OCI-LY7 (cell line): ENCODE results near the gene AKT2. TPM values are rescaled to one million over a fixed set of nuclear protein-coding genes. Genes with fewer than 3 reads are reported as not detected.

Experiments
- BruUV-seq: library from RNA; stranded (reverse); fragments of 400-500 nt; replicated peaks from 2 replicates; lab custom pipeline; 2021; lab: Mats Ljungman, UMichigan
- CTCF ChIA-PET: fragments of 300-600 bp; sonication (Branson Sonifier 250); formaldehyde crosslinking; loops from one replicate; lab custom pipeline; 2022; ENCODE audit warnings: antibody characterized with exemption; ENCODE audit not compliant: unreplicated experiment; lab: Charles Lee
- POLR2A ChIA-PET: fragments of 300-600 bp; sonication (Branson Sonifier 250); formaldehyde crosslinking; loops from one replicate; lab custom pipeline; 2022; ENCODE audit warnings: antibody characterized with exemption; lab: Charles Lee
- DNase-seq: peaks from one replicate; pipeline ENCODE4 v3.0.0-alpha.2; 2015; ENCODE audit warnings: low spot score
- H2AFZ ChIP-seq: fragments of 200-600 bp; sonication (generic), shearing (Covaris generic); 2 replicates; pipeline ENCODE4 v1.6.1; 2014; ENCODE audit warnings: mild to moderate bottlenecking, antibody characterized with exemption, low read length, moderate library complexity
- H3K27ac ChIP-seq: fragments of 200-600 bp; sonication (generic); 2 replicates; pipeline ENCODE4 v1.5.1; 2014; ENCODE audit warnings: mixed run types, low read depth, mild to moderate bottlenecking, moderate library complexity, low read length, inconsistent platforms; ENCODE audit not compliant: poor library complexity, severe bottlenecking
- H3K36me3 ChIP-seq: fragments of 200-600 bp; sonication (generic); 2 replicates; pipeline ENCODE4 v1.6.1; 2014; ENCODE audit warnings: mild to moderate bottlenecking, antibody characterized with exemption, low read length, moderate library complexity, mixed read lengths; ENCODE audit not compliant: insufficient read depth
- H3K4me1 ChIP-seq: fragments of 200-600 bp; sonication (generic); 2 replicates; pipeline ENCODE4 v1.5.1; 2014; ENCODE audit warnings: mild to moderate bottlenecking, low read length; ENCODE audit not compliant: insufficient read depth, poor library complexity, severe bottlenecking
- H3K4me2 ChIP-seq: fragments of 200-600 bp; sonication (generic); 2 replicates; pipeline ENCODE4 v1.6.1; 2014; ENCODE audit warnings: mild to moderate bottlenecking, low read length
- H3K4me3 ChIP-seq: fragments of 200-600 bp; sonication (generic); 2 replicates; pipeline ENCODE4 v1.5.1; 2014; ENCODE audit warnings: mild to moderate bottlenecking, low read depth, low read length; ENCODE audit not compliant: poor library complexity, severe bottlenecking
- H3K79me2 ChIP-seq: fragments of 200-600 bp; sonication (generic); 2 replicates; pipeline ENCODE4 v1.6.1; 2016; ENCODE audit warnings: low read depth, mild to moderate bottlenecking, low read length, moderate library complexity, mixed read lengths; ENCODE audit not compliant: insufficient read depth
- H3K9me2 ChIP-seq: fragments of 200-600 bp; sonication (generic); 2 replicates; pipeline ENCODE4 v1.6.1; 2016; ENCODE audit warnings: mild to moderate bottlenecking, low read length, mixed read lengths; ENCODE audit not compliant: insufficient read depth
- H3K9me3 ChIP-seq: fragments of 200-600 bp; sonication (generic); 2 replicates; pipeline ENCODE4 v1.6.1; 2014; ENCODE audit warnings: mild to moderate bottlenecking, mixed run types, low read length, mixed read lengths
- H4K20me1 ChIP-seq: fragments of 200-600 bp; sonication (generic); 2 replicates; pipeline ENCODE4 v1.6.1; 2014; ENCODE audit warnings: mild to moderate bottlenecking, antibody characterized with exemption, low read length, moderate library complexity, mixed read lengths; ENCODE audit not compliant: insufficient read depth
- CTCF ChIP-seq: fragments of 200-600 bp; sonication (generic); conservative IDR thresholded peaks from 2 replicates; pipeline ENCODE4 v1.5.1; 2014; ENCODE audit warnings: mild to moderate bottlenecking, antibody characterized with exemption, low read length, moderate library complexity, mixed read lengths
- EZH2phosphoT487 ChIP-seq: fragments of 200-600 bp; sonication (generic); IDR thresholded peaks from 2 replicates; pipeline ENCODE4 v1.6.1; 2018; ENCODE audit warnings: low read depth, borderline replicate concordance, mild to moderate bottlenecking, mixed run types, antibody characterized with exemption, low read length, moderate library complexity, mixed read lengths
- intact Hi-C: fragments of 100-400 bp; cut with micrococcal nuclease; formaldehyde crosslinking; loops from one replicate; pipeline ENCODE4 v1.10.0; 2022; ENCODE audit not compliant: unreplicated experiment
- total RNA-seq, 2 experiments: library from RNA; depleted of rRNA in 1 of 2; stranded (reverse); fragments of >200 nt in 1 of 2; shearing (Covaris generic) in 1 of 2; gene quantifications; 2 replicates each; pipeline ENCODE4 v1.2.3, GENCODE V29; 2014 to 2022

The AKT2 gene
- total RNA-seq, 2 experiments from 2014 or later = 116 to 197 TPM

GRCh38 chr19:40331052-40331451, 45.9 kb upstream of the AKT2 start:
- Histone ChIP-seq H2AFZ (no peak overlapping the region), H3K9me2 (no peaks in the 10 kb centered on the region), H3K36me3 (peaks cover 85% of the 10 kb centered on the region), H3K4me1 (no peaks in the 10 kb centered on the region), H3K27ac (no peak overlapping the region), H3K4me3 (no peak overlapping the region), H3K79me2 (no peaks in the 10 kb centered on the region), H3K4me2 (no peak overlapping the region), H3K9me3 (no peaks in the 10 kb centered on the region), H4K20me1 (no peaks in the 10 kb centered on the region)
- no peak for TF ChIP-seq CTCF
- TF ChIP-seq EZH2phosphoT487 = no peak
- BruUV-seq = no TSS peak
- intact Hi-C loops = no loop called here
- ChIA-PET CTCF (no interaction called here), POLR2A (no interaction called here)
- DNase-seq = no peak

- intact Hi-C loops = no loop called here
- ChIA-PET POLR2A (no interaction called here), CTCF (no interaction called here)
- Histone ChIP-seq H3K79me2 (no peaks in the 10 kb centered on the region), H4K20me1 (no peaks in the 10 kb centered on the region), H3K9me2 (no peaks in the 10 kb centered on the region), H3K27ac (no peak overlapping the region), H3K4me1 (no peaks in the 10 kb centered on the region), H3K9me3 (no peaks in the 10 kb centered on the region), H3K4me3 (no peak overlapping the region), H2AFZ (no peak overlapping the region), H3K4me2 (no peak overlapping the region), H3K36me3 (peaks cover 89% of the 10 kb centered on the region)
- BruUV-seq = no TSS peak
- TF ChIP-seq CTCF (no peak), EZH2phosphoT487 (no peak)
- no peak for DNase-seq
Measured at GRCh38 chr19:40326201-40326600, 41.1 kb upstream of the AKT2 start.

- BruUV-seq = no TSS peak
- ChIA-PET POLR2A (interaction anchor here (0.6 kb wide), 1 partner anchor 143 kb away, joined by 3 read pairs; no protein-coding TSS in a partner anchor), CTCF (no interaction called here)
- DNase-seq = no peak
- TF ChIP-seq CTCF = no peak
- no peak for TF ChIP-seq EZH2phosphoT487
- Histone ChIP-seq H3K4me2 (no peak overlapping the region), H3K27ac (no peak overlapping the region), H2AFZ (no peak overlapping the region), H3K79me2 (no peaks in the 10 kb centered on the region), H4K20me1 (no peaks in the 10 kb centered on the region), H3K36me3 (peaks cover 87% of the 10 kb centered on the region), H3K4me1 (no peaks in the 10 kb centered on the region), H3K9me2 (no peaks in the 10 kb centered on the region), H3K4me3 (no peak overlapping the region), H3K9me3 (no peaks in the 10 kb centered on the region)
- intact Hi-C loops = no loop called here
Measured at GRCh38 chr19:40323705-40324104, 38.6 kb upstream of the AKT2 start.
